Smooth muscle cell of the brain vasculature (primary cell): ENCODE data around the gene TM4SF20.
"Not testable (repeated sequence)": the region's sequence is repeated elsewhere in the genome, so short reads cannot be mapped to it uniquely, and the experiment has no call there.

Source experiments
- DNase-seq: peaks from one replicate; pipeline ENCODE4 v3.0.0-alpha.2; 2012; ENCODE audit warnings: low read depth, low spot score

Gene TM4SF20

GRCh38 chr2:227367427-227367795 is 11.7 kb downstream of the TM4SF20 start:
- no peak for DNase-seq

GRCh38 chr2:227366769-227367426 is 12.2 kb downstream of the TM4SF20 start:
- DNase-seq = peak; percentile 72

GRCh38 chr2:227365833-227366232 is 13.3 kb downstream of the TM4SF20 start:
- no peak for DNase-seq

GRCh38 chr2:227364585-227365263 is 14.4 kb downstream of the TM4SF20 start:
- not testable (repeated sequence) for DNase-seq

DNA sequence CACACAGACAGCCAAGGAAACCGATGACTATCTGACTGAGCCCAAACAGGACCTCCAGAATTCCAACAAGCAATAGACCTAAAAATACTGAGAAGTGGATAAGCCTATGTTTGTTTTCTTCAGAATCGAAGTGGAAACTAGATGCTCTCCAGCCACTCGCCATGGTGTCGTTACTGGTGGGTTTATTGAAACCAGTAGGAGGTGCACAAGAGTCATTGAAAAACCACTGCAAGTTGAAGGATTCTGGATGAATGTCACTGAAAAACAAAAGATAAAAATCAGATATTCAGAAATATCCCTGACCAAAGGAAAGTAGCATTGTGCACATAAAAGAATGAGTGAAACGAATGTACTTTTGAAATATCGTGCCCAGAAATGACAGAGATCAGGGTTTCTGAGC is 15.3 kb downstream of the TM4SF20 start:
- no peak for DNase-seq

- peak; percentile 21 for DNase-seq
Observed at GRCh38 chr2:227360351-227360750, 18.8 kb downstream of the TM4SF20 start.

DNA sequence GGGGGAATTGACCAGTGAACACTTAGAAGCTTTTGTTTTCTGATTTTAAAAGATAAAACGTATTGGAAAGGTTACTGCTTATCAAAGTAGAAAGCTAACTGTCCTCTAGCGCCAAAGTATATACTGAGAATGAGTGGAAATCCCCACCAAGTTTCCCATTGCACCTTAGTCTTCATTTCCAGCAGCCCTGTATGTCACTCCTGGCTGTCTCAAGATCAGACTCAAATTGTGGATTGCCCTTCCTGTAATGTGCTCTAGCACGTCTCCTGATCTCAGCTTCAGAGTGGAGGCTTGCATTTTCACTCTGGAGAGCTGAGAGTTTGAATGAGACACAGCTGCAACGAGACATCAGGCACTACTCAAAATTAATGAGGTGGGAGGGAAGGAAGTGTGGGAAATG is 27.5 kb downstream of the TM4SF20 start:
- no peak for DNase-seq

DNA sequence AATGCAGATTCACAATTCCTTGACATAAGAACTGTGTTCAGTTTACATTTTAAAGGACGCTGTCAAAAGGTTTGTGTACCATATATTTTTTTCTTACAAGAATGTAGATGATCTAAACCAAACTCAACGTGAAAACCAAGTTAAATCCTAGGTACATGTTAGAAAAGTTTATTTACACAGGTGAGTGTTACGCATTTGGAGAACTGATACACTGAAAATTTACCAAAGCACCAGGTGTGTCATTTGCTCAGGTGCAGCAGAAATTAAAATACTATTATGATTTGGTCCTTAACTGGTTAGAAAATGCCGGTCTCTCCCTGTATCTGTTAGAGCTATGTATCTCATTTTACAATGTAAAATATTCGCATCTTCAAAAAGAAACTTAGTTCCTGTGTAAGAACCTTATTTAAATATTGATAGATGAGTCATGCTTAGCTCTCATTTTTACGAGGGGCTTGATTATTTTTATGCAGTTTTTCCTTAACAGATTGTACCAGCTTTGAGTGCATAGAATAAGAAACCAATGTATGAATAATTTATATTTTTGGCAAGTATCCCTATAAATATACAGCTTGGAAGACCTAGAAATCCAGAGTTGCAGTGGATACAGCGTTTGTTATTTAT is 29.0 kb downstream of the TM4SF20 start:
- DNase-seq = no peak

- no peak for DNase-seq
Observed at GRCh38 chr2:227348324-227348723, 30.8 kb downstream of the TM4SF20 start.

- DNase-seq = no peak
Observed at GRCh38 chr2:227347117-227347516, 32.0 kb downstream of the TM4SF20 start.

DNA sequence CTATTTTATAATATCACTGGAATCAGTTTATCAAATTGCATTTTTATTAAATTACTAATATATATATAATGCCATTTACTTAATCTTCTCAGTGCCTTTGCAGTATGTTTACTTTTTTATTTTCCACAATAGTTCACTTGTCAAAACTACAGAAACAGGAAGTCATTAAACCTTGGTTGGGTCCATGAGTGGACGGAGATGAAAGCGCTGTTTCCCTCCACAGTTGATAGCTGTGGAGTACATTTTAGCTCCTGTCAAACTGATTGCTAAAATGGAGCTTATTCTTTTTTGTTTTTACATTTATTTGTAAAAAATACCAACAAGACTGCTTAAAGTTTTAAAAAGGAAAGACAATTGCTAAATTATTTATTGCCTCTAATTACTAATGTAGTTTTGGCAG is 34.9 kb downstream of the TM4SF20 start:
- DNase-seq = no peak

GRCh38 chr2:227341553-227341952 is 37.6 kb downstream of the TM4SF20 start:
- no peak for DNase-seq

GRCh38 chr2:227340106-227340505 is 39.0 kb downstream of the TM4SF20 start:
- DNase-seq = no peak

GRCh38 chr2:227339098-227339599 is 40.0 kb downstream of the TM4SF20 start:
- DNase-seq = no peak

GRCh38 chr2:227337442-227337841 is 41.7 kb downstream of the TM4SF20 start:
- no peak for DNase-seq

DNA sequence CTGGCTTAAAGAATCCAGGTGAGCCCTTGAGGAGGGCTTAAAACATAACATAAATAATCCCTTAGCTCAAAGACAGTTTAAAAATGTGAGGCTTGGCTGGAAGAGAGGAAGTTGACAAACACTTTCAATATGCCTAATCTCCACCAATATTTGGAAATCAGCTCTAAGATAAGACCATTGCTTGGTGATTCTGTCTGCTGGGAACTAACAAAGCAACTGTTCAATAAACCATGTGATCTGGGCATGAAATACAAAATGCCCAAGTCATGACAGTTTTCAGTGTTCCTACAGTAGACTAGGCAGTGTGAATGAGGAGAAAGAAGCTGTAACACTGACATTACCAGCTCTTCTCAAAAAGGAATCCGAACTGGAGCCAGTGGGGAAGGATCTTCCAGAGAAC is 43.4 kb downstream of the TM4SF20 start:
- no peak for DNase-seq

GRCh38 chr2:227326783-227327182 is 52.3 kb downstream of the TM4SF20 start:
- DNase-seq = no peak

DNA sequence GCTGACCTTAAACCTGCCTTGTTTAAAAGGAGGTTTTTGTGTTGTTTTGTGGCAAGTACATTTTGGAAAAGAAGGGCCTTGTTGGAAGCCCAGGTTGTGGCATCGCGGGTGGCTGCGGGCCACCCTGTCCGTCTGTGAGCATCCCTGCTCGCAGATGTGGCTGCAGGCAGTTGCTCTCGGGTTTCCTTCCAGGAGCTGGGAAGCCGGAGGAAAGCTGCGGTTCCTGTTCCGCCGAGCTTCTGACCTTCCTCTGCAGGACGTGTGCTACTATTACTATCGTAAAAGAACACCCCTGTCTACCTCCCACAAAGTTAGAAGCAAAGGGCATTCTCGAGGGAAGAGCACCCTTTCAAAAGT is 53.3 kb downstream of the TM4SF20 start:
- DNase-seq = peak; percentile 15

DNA sequence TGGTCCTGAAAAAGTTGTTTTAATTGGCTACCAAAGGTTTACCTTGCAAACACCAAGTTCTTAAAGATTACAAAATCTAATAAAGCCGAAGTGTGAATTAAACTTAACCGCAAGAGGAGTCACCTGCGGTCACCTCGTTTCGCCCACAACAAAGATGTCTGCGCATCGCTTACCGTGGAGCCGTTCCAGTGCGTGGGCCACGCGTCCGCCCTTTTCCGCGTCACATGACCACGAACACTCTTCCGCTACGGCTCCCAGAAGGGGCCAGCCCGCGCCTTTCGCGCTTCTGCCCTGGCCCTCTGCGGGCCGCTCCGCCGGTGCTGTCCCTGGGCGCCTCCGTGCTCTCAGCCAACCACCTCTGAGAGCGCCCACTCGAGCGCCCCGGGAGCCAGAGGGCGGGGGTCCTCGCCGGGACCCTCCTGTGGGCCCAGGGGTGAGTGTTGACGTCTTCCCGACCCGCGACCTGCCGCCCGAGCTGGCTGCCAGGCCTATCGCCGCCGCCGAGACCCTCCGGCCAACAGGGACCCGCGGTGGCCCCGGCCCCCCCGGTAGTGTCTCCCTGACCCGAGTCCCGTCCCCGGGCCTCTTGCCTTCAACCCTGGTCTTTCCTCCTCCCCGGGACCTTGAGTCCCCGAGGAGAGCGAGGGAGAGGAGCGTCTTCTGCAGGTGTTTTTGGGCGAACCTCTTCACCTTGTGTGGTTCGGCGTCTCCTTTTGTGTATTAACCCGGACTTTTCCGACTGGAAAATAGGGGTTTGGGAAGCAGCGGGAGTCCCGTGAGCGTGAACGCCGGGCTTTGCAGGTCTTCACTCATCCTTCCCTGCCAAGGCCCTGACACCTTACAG is 53.9 kb downstream of the TM4SF20 start, which contains the start of gene MFF:
Gene MFF, plus strand, starts transcription at position 257 of the 844 bp plus-strand sequence. CDS start 5,415 bp downstream, outside the sequence.
- DNase-seq = peak; percentile 74

DNA sequence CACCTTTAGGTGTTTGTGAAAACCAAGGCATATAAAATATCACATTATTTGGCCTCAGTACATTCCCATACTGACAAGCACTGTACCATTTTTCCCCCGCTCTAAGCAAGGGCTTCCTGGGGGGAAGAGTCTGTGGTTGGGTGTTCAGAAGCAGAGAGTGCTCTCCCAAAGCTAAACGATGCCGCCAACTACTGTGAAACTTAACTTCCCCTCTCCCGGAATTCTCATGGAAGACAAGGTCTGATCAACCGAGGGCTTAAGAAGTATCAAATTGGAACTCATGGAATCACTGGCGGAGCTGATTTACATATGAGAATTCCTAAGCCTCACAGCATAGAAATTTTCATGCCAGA is 54.5 kb downstream of the TM4SF20 start:
- DNase-seq = no peak

GRCh38 chr2:227323818-227324217 is 55.3 kb downstream of the TM4SF20 start:
- DNase-seq = no peak
